HepG2 (cell line): Measurements from ENCODE around the gene CDK17. TPM values are rescaled to one million over a fixed set of nuclear protein-coding genes. Genes with fewer than 3 reads are reported as not detected.
A peak's percentile ranks its signal among the peaks of the same experiment; 100 is the strongest.

Experiments
- GTF2F1 ChIP-seq: fragments of 150-350 bp; IDR thresholded peaks from 2 replicates; pipeline ENCODE4 v1.6.1; 2014; ENCODE audit warnings: low read length
- MIER3 ChIP-seq: IDR thresholded peaks from 2 replicates; pipeline ENCODE4 v1.6.1; 2016; ENCODE audit warnings: missing compliant biosample characterization, borderline replicate concordance
- NBN ChIP-seq: fragments of 450-650 bp; conservative IDR thresholded peaks from 2 replicates; pipeline ENCODE4 v1.6.1; 2017
- ZBTB40 ChIP-seq, 2 experiments: fragments of 450-650 bp in 1 of 2; sonication (generic) in 1 of 2; formaldehyde crosslinking in 1 of 2; IDR thresholded peaks; 2 replicates each; pipeline versions ENCODE4 v1.6.1 to v1.8.0; 2016 to 2022; ENCODE audit warnings: antibody characterized with exemption in 1 of 2, mild to moderate bottlenecking in 1 of 2, missing genetic modification reagents in 1 of 2
- ZNF12 ChIP-seq: sonication (generic); formaldehyde crosslinking; IDR thresholded peaks from 2 replicates; pipeline ENCODE4 v1.5.0; 2020; ENCODE audit warnings: missing genetic modification reagents
- ZNF180 ChIP-seq: sonication (generic); formaldehyde crosslinking; IDR thresholded peaks from 2 replicates; pipeline ENCODE4 v1.4.0; 2020; ENCODE audit warnings: low read depth, missing genetic modification reagents, borderline replicate concordance
- ZNF34 ChIP-seq: sonication (generic); formaldehyde crosslinking; IDR thresholded peaks from 2 replicates; pipeline ENCODE4 v1.4.0; 2020; ENCODE audit warnings: mild to moderate bottlenecking, missing genetic modification reagents, borderline replicate concordance
- ZNF609 ChIP-seq: sonication (generic); formaldehyde crosslinking; IDR thresholded peaks from 2 replicates; pipeline ENCODE4 v1.4.0; 2020; ENCODE audit warnings: mild to moderate bottlenecking, missing genetic modification reagents, borderline replicate concordance
- polyA plus RNA-seq, 8 experiments: library from polyadenylated mRNA; depleted of rRNA in 3 of 8; stranded (reverse) in 7 of 8; unstranded in 1 of 8; fragments of >200 nt; fragmentation: Illumina TruSeq in 4 of 8; extraction: Trizol in 4 of 8; gene quantifications; 2 replicates each; pipeline versions ENCODE4 v1.2.1 to v1.2.3, GENCODE V29; 2011 to 2016; ENCODE audit warnings: low read depth in 4 of 8, missing spikeins in 1 of 8, mixed read lengths in 1 of 8; ENCODE audit not compliant: insufficient read depth in 1 of 8
- total RNA-seq, 5 experiments: library from RNA; depleted of rRNA; stranded (reverse); fragments of >200 nt; fragmentation: Illumina TruSeq; extraction: Trizol; gene quantifications; 2 replicates each; pipeline ENCODE4 v1.2.3, GENCODE V29; 2016; ENCODE audit warnings: low read depth in 1 of 5
- TF ChIP-seq, protein P1 (sequence below): sonication (generic); formaldehyde crosslinking; conservative IDR thresholded peaks from 2 replicates; pipeline ENCODE4 v1.8.0; 2022; ENCODE audit warnings: mild to moderate bottlenecking, moderate library complexity, missing genetic modification reagents

CDK17 gene
- total and polyA plus RNA-seq, 2 of the 13 experiments (the other 11 are each of a cell fraction or from before 2014, with no cell fraction given) = 9.9 to 22.3 TPM

- TF ChIP-seq ZNF34 (CRISPR knock-in tag) (no peak), ZNF609 (CRISPR knock-in tag) (no peak), NBN (no peak), ZNF12 (CRISPR knock-in tag) (0 out of 2 replicates have a peak, but pooled peaks have one; percentile 15), MIER3 (CRISPR knock-in tag) (peak; percentile 42; the same call in 1 of the 2 replicates), GTF2F1 (no peak), ZNF180 (no peak), ZBTB40 (IDR thresholded peaks at IDR 0.05) (no peak), ZBTB40 (CRISPR knock-in tag; IDR thresholded peaks at IDR 0.05) (no peak)
- TF ChIP-seq, protein P1, sequence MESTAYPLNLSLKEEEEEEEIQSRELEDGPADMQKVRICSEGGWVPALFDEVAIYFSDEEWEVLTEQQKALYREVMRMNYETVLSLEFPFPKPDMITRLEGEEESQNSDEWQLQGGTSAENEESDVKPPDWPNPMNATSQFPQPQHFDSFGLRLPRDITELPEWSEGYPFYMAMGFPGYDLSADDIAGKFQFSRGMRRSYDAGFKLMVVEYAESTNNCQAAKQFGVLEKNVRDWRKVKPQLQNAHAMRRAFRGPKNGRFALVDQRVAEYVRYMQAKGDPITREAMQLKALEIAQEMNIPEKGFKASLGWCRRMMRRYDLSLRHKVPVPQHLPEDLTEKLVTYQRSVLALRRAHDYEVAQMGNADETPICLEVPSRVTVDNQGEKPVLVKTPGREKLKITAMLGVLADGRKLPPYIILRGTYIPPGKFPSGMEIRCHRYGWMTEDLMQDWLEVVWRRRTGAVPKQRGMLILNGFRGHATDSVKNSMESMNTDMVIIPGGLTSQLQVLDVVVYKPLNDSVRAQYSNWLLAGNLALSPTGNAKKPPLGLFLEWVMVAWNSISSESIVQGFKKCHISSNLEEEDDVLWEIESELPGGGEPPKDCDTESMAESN (CRISPR knock-in tag) = 0 out of 2 replicates have a peak, but pooled peaks have one; percentile 17
These were observed 920 bp downstream of the CDK17 start (continued) for GRCh38 chr12:96399120-96399918.
